BLaER1 treated with 17β-estradiol and CSF1 and Interleukin-3, amounts not matched to agents 10 nM and 100 nM (cell line): ENCODE measurements around the gene WNT5A.

Experiments
- H3K27ac ChIP-seq, 11 experiments: shearing (Covaris generic); formaldehyde crosslinking; 2 replicates each; pipeline ENCODE4 v1.8.1; 2022
- H3K27me3 ChIP-seq, 11 experiments: shearing (Covaris generic); formaldehyde crosslinking; 2 replicates each; pipeline ENCODE4 v1.8.1; 2022
- H3K36me3 ChIP-seq, 11 experiments: shearing (Covaris generic); formaldehyde crosslinking; 2 replicates each; pipeline ENCODE4 v1.8.1; 2022
- H3K4me1 ChIP-seq, 10 experiments: shearing (Covaris generic); formaldehyde crosslinking; 2 replicates each; pipeline ENCODE4 v1.8.1; 2022
- H3K4me2 ChIP-seq, 11 experiments: shearing (Covaris generic); formaldehyde crosslinking; 2 replicates each; pipeline ENCODE4 v1.8.1; 2022
- H3K4me3 ChIP-seq, 10 experiments: shearing (Covaris generic); formaldehyde crosslinking; 2 replicates each; pipeline ENCODE4 v1.8.1; 2022
- H3K9ac ChIP-seq, 11 experiments: shearing (Covaris generic); formaldehyde crosslinking; 2 replicates each; pipeline ENCODE4 v1.8.1; 2022
- H3K9me3 ChIP-seq, 11 experiments: shearing (Covaris generic); formaldehyde crosslinking; replicated peaks in 1 of 11; 2 replicates each; pipeline ENCODE4 v1.8.1; 2022
- H4K20me1 ChIP-seq, 11 experiments: shearing (Covaris generic); formaldehyde crosslinking; 2 replicates each; pipeline ENCODE4 v1.8.1; 2022
- Cebpa-rat ChIP-seq, 11 experiments: shearing (Covaris generic); IDR thresholded peaks; 2 replicates each; pipeline ENCODE4 v1.8.1; 2022

WNT5A gene

DNA sequence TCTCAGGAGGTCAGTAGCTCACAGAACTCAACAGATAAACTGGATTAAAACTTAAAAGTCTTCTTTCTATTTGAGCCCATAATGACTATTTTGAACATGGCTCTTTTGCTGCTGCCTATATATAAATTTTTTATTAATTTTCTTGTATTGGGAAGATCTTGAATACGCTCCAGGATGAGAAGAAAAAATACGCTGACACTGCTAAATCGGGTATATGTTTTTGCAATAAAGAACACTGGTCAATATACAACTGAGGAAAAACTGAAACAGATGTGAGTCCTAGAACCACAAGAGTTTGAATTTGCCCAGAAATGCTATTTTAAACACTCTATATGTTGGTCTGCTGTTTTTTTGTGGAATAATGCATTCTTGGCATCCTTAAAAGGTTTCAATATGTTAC lies 20.6 kb downstream of the WNT5A start:
- Histone ChIP-seq H4K20me1 (no peaks in the 10 kb centered on the region), H3K4me2 (no peak overlapping the region), H3K4me3 (no peak overlapping the region), H3K9me3 (no peaks in the 10 kb centered on the region), H3K4me1 (no peaks in the 10 kb centered on the region), H3K36me3 (no peaks in the 10 kb centered on the region), H3K27me3 (no peaks in the 10 kb centered on the region), H3K27ac (no peak overlapping the region), H3K9ac (no peak overlapping the region)
- no peak for TF ChIP-seq Cebpa-rat (IDR thresholded peaks at IDR 0.05)

DNA sequence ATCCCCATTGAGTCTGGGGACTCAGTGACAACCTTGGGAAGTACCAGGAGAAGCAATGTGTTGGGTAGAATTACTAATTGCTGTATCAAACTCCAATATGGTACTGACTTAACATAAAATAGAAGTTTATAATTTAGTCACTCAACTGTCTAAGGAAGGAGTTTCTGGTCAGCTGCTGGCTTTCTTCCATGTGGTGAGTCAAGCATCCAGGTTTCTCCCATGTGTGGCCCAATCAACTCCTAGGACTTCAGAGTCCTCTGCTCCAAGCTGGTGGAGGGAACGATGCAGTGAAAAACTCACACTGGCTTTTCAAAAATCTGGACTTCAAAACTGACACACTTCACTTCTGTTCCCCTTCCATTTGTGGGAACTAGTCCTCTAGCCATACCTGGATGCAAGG lies 25.2 kb downstream of the WNT5A start:
- Histone ChIP-seq H3K4me3 (no peak overlapping the region), H3K4me1 (no peaks in the 10 kb centered on the region), H4K20me1 (no peaks in the 10 kb centered on the region), H3K9me3 (no peaks in the 10 kb centered on the region), H3K27ac (no peak overlapping the region), H3K9ac (no peak overlapping the region), H3K4me2 (no peak overlapping the region), H3K36me3 (no peaks in the 10 kb centered on the region), H3K27me3 (no peaks in the 10 kb centered on the region)
- no peak for TF ChIP-seq Cebpa-rat (IDR thresholded peaks at IDR 0.05)

DNA sequence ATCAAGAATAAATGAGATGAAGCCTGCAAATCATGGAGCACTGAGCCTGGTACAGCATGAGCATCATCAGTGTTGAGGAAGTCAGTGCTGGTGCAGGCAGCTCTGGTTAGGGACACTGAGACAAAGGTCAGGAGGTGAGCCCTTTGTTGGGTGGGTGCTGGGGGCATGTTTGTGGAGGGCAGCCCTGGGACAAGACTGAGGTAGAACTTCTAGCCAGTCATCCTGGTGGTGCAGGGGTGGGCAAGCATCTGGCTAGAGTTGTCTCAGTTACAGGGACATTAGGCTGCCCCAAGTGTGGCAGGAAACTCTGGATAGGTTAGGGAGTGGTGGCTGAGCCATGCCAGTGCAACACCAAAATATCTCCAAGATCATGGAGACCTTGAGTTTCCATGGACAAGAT lies 27.3 kb downstream of the WNT5A start:
- TF ChIP-seq Cebpa-rat (IDR thresholded peaks at IDR 0.05) = no peak
- Histone ChIP-seq H4K20me1 (no peaks in the 10 kb centered on the region), H3K9ac (no peak overlapping the region), H3K27me3 (no peaks in the 10 kb centered on the region), H3K36me3 (no peaks in the 10 kb centered on the region), H3K4me1 (peaks cover 0 to under 1% (median 0%) of the 10 kb centered on the region in 10 experiments; a peak in 2 of 20 replicates), H3K4me3 (no peak overlapping the region), H3K4me2 (no peak overlapping the region), H3K9me3 (no peaks in the 10 kb centered on the region), H3K27ac (no peak overlapping the region)

DNA sequence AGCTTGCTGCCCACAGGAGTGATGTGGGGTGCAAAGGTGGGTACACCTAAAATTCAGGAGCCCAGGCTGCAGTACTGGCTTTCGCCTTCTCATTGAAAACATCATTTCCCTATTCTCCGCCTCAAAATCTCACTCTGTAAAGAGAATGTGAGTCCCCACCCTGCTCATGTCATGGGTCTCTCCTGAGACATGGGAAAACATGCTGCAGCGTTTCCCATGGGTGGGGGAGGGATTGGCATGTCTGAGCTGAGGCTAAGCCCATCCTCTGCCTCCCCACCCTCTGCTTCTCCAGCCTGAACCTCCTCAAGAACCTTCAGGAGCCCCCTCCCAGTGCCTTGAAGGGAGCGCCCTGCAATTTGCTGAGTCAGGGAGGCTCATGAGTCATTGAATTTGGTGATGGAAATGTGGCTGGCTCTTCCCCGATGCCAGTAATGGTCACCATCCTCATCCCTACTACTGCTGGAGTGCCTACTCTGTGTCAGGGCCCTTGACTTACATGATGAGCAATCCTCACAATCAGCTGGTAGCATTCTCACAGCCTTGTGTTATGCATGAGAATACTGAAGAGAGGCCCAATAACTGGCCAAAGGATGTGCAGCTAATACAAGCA lies 28.8 kb downstream of the WNT5A start:
- Histone ChIP-seq H3K36me3 (no peaks in the 10 kb centered on the region), H3K27me3 (no peaks in the 10 kb centered on the region), H3K4me1 (peaks cover 0 to 13% (median 9%) of the 10 kb centered on the region in 10 experiments; a peak in 12 of 20 replicates), H3K27ac (no peak overlapping the region), H3K4me3 (no peak overlapping the region), H4K20me1 (no peaks in the 10 kb centered on the region), H3K9me3 (no peaks in the 10 kb centered on the region), H3K9ac (no peak overlapping the region), H3K4me2 (no peak overlapping the region)
- no peak for TF ChIP-seq Cebpa-rat (IDR thresholded peaks at IDR 0.05)

DNA sequence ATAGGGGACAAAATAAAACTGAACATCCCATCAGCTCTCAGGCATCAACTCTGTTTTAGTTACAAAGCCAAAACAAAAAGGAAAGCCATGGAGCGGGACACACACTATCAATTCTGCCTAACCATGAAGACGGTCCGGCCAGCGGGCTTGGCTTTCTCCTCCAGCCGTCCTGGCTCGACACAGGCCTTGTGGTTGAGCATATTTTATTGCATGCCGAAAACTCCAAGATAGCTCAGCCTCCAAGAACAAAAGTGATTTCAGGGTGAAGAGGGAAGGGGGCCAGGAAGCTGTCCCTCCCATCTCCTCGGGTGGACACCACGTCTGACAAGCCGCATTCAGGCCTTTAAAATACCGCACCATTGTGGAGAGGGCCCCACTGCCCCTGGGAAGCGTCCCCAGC lies 31.2 kb downstream of the WNT5A start:
- H3K9me3 ChIP-seq = no peaks in the 10 kb centered on the region
- TF ChIP-seq Cebpa-rat (IDR thresholded peaks at IDR 0.05) = no peak
- H3K9ac ChIP-seq = no peak overlapping the region
- no peaks in the 10 kb centered on the region for H3K27me3 ChIP-seq
- peaks cover 0 to 13% (median 9%) of the 10 kb centered on the region in 10 experiments; a peak in 12 of 20 replicates for H3K4me1 ChIP-seq
- H3K27ac ChIP-seq = no peak overlapping the region
- H3K4me3 ChIP-seq = no peak overlapping the region
- no peaks in the 10 kb centered on the region for H4K20me1 ChIP-seq
- H3K36me3 ChIP-seq = no peaks in the 10 kb centered on the region
- no peak overlapping the region for H3K4me2 ChIP-seq

DNA sequence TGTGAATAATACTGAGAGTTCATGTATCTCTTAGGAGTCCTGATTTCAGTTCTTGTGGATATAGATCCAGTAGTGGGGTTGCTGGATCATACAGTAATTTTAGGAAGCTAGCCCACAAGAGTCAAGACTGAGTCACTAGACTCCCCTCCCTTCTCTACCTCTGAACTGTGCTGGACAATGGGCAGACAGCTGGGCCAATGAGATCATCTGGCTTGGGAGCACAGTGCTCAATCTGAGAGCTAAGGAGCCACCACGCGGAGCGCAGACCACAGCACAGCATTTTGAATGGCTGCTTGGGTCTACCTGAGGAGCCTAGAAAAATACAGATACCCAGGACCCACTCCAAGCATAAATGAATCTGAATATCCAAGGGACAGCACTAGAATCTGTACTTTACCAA lies 32.5 kb downstream of the WNT5A start:
- no peak overlapping the region for H3K4me3 ChIP-seq
- H3K4me2 ChIP-seq = peak overlapping the region in 6 of 11 experiments; percentile 26 to 51 (median 38); a peak in 11 of 22 replicates
- no peak overlapping the region for H3K27ac ChIP-seq
- no peaks in the 10 kb centered on the region for H3K9me3 ChIP-seq
- no peaks in the 10 kb centered on the region for H3K36me3 ChIP-seq
- no peaks in the 10 kb centered on the region for H4K20me1 ChIP-seq
- peaks cover 0 to 13% (median 9%) of the 10 kb centered on the region in 10 experiments; a peak in 12 of 20 replicates for H3K4me1 ChIP-seq
- H3K27me3 ChIP-seq = no peaks in the 10 kb centered on the region
- TF ChIP-seq Cebpa-rat (IDR thresholded peaks at IDR 0.05) = no peak
- no peak overlapping the region for H3K9ac ChIP-seq

DNA sequence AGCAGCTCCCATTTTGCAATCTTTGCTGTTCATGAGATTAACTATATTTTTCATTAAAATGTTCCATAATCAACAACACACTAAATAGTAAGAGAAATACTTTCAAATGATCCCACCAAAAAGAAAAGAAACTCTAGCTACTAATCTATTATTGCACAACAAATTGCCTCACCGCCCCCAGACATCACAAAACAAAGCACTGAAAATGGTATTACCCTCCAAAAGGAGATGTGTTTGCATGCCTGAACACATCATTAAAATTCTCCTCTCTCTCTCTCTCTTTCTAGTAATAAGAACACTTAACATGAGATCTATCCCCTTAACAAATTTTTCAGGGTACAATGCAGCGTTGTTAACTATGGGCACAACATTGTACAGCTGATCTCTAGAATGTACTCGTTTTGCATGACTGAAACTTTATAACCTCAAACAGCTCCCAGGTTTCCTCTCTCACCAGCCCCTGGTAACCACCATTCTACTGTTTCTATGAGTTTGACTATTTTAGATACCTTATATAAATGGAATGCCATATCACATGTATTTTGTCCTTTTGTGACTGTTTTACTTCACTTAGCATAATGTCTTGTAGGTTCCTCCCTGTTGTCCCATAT lies 33.1 kb downstream of the WNT5A start:
- H3K4me2 ChIP-seq = peak overlapping the region in 7 of 11 experiments; percentile 17 to 51 (median 38); a peak in 13 of 22 replicates
- no peaks in the 10 kb centered on the region for H4K20me1 ChIP-seq
- peaks cover 0 to 13% (median 9%) of the 10 kb centered on the region in 10 experiments; a peak in 12 of 20 replicates for H3K4me1 ChIP-seq
- H3K9ac ChIP-seq = no peak overlapping the region
- no peak overlapping the region for H3K4me3 ChIP-seq
- H3K27me3 ChIP-seq = no peaks in the 10 kb centered on the region
- peak in 3 of 11 experiments; percentile 12 to 48 (median 33); a peak in 2 of 22 replicates for TF ChIP-seq Cebpa-rat (IDR thresholded peaks at IDR 0.05)
- no peaks in the 10 kb centered on the region for H3K9me3 ChIP-seq
- H3K27ac ChIP-seq = no peak overlapping the region
- H3K36me3 ChIP-seq = no peaks in the 10 kb centered on the region

DNA sequence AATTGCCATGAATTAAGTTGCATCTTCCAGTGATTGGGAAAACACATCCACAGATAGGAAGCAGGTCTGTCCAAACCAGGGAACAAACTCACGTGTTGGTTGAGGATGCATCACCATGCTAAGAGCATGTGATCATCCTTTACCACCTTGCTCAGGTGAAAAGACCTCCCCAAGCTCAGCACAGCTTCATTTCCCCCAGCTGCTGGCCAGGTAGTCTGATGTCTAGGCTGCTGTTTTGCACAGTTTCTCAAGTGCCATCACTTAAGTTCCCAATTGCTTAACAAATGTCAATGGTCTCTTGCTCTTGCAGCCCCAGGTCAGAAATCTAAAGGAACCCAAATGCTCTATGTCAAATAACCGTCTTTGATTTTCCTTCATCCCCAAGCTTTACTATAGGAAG lies 34.2 kb downstream of the WNT5A start:
- no peak overlapping the region for H3K9ac ChIP-seq
- no peak overlapping the region for H3K27ac ChIP-seq
- no peak for TF ChIP-seq Cebpa-rat (IDR thresholded peaks at IDR 0.05)
- no peaks in the 10 kb centered on the region for H3K9me3 ChIP-seq
- H3K36me3 ChIP-seq = no peaks in the 10 kb centered on the region
- H4K20me1 ChIP-seq = no peaks in the 10 kb centered on the region
- no peak overlapping the region for H3K4me3 ChIP-seq
- peaks cover 0 to 13% (median 9%) of the 10 kb centered on the region in 10 experiments; a peak in 12 of 20 replicates for H3K4me1 ChIP-seq
- no peaks in the 10 kb centered on the region for H3K27me3 ChIP-seq
- no peak overlapping the region for H3K4me2 ChIP-seq

DNA sequence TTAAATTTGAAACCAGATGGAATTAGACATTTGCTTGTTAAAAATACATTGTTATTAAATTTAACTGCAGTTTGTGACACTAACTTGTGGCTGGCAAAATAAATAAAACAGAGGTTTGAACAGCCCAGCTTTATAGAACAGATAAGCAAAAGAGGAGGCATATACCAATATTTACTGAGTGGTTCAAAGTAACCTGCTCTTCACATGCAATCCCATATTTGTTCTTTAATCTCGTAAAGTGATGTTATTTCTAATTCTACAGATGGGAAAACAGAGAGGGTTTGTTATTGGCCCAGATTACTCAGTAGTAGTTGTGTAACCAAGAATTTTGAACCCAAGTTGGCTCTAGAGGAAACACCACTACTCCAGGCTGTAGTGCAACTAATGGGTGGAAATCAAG lies 37.6 kb downstream of the WNT5A start:
- Histone ChIP-seq H3K9me3 (no peaks in the 10 kb centered on the region), H3K27ac (no peak overlapping the region), H3K36me3 (no peaks in the 10 kb centered on the region), H3K27me3 (no peaks in the 10 kb centered on the region), H4K20me1 (no peaks in the 10 kb centered on the region), H3K9ac (no peak overlapping the region), H3K4me3 (no peak overlapping the region), H3K4me1 (peaks cover 0 to 10% (median 7%) of the 10 kb centered on the region in 10 experiments; a peak in 12 of 20 replicates), H3K4me2 (no peak overlapping the region)
- TF ChIP-seq Cebpa-rat (IDR thresholded peaks at IDR 0.05) = no peak

DNA sequence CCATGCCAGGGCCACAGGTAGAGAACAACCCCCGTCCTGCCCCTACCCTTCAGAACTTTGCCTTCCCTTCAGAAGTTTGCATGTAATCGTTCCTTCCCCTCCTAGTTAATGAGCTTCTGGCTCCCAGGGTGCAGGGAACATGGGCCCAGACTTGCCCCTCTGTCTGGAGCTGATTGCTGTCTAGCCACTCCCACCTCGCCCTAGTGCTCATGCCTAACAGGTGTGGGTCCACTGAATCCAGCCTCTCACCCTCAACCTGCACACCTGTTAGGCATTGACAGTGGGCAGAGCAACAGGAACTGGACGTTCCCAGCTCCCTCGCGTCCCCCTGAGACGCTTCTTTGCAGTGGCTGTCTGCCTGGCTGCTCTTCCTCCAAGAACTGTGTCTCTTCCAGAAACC lies 40.3 kb downstream of the WNT5A start:
- Histone ChIP-seq H3K4me3 (no peak overlapping the region), H3K4me1 (no peaks in the 10 kb centered on the region), H3K27me3 (no peaks in the 10 kb centered on the region), H4K20me1 (no peaks in the 10 kb centered on the region), H3K9me3 (no peaks in the 10 kb centered on the region), H3K36me3 (no peaks in the 10 kb centered on the region), H3K4me2 (no peak overlapping the region), H3K9ac (no peak overlapping the region), H3K27ac (no peak overlapping the region)
- TF ChIP-seq Cebpa-rat (IDR thresholded peaks at IDR 0.05) = no peak
